MM.1S (cell line): Measurements from ENCODE around the gene LEMD3.

Source experiments
- DNase-seq: peaks from one replicate; pipeline ENCODE4 v3.0.0-alpha.2; 2015
- H2AFZ ChIP-seq: fragments of 300-600 bp; sonication (generic); 2 replicates; pipeline ENCODE4 v1.6.0; 2016; ENCODE audit warnings: antibody characterized with exemption, low read length
- H3F3A ChIP-seq: fragments of 300-600 bp; sonication (generic); 2 replicates; pipeline ENCODE4 v1.6.1; 2016; ENCODE audit warnings: mild to moderate bottlenecking, antibody characterized with exemption, low read length, moderate library complexity, mixed read lengths; ENCODE audit not compliant: insufficient read depth
- H3K27ac ChIP-seq: fragments of 300-600 bp; sonication (generic); 2 replicates; pipeline ENCODE4 v1.5.1; 2016; ENCODE audit warnings: mild to moderate bottlenecking, low read length
- H3K27me3 ChIP-seq: fragments of 300-600 bp; sonication (generic); replicated peaks from 2 replicates; pipeline ENCODE4 v1.6.0; 2016; ENCODE audit warnings: low read length; ENCODE audit not compliant: insufficient read depth
- H3K36me3 ChIP-seq: fragments of 300-600 bp; sonication (generic); replicated peaks from 2 replicates; pipeline ENCODE4 v1.6.1; 2016; ENCODE audit warnings: mild to moderate bottlenecking, low read length, mixed read lengths; ENCODE audit not compliant: insufficient read depth
- H3K4me1 ChIP-seq: fragments of 300-600 bp; sonication (generic); 2 replicates; pipeline ENCODE4 v1.6.1; 2016; ENCODE audit warnings: low read length, mixed read lengths
- H3K4me2 ChIP-seq: fragments of 300-600 bp; sonication (generic); 2 replicates; pipeline ENCODE4 v1.6.0; 2016; ENCODE audit warnings: low read depth, low read length
- H3K4me3 ChIP-seq: fragments of 300-600 bp; sonication (generic); 2 replicates; pipeline ENCODE4 v1.5.1; 2016; ENCODE audit warnings: low read length, mixed read lengths
- H3K79me2 ChIP-seq: fragments of 300-600 bp; sonication (generic); 2 replicates; pipeline ENCODE4 v1.6.1; 2016; ENCODE audit warnings: mixed run types, low read length, mixed read lengths
- H3K9ac ChIP-seq: fragments of 300-600 bp; sonication (generic); 2 replicates; pipeline ENCODE4 v1.6.1; 2016; ENCODE audit warnings: low read length, mixed read lengths
- H3K9me2 ChIP-seq: fragments of 300-600 bp; sonication (generic); replicated peaks from 2 replicates; pipeline ENCODE4 v1.6.1; 2016; ENCODE audit warnings: mild to moderate bottlenecking, low read length, mixed read lengths; ENCODE audit not compliant: insufficient read depth
- H3K9me3 ChIP-seq: fragments of 300-600 bp; sonication (generic); replicated peaks from 2 replicates; pipeline ENCODE4 v1.6.1; 2016; ENCODE audit warnings: mild to moderate bottlenecking, low read length, mixed read lengths; ENCODE audit not compliant: insufficient read depth
- H4K20me1 ChIP-seq: fragments of 300-600 bp; sonication (generic); 2 replicates; pipeline ENCODE4 v1.6.1; 2016; ENCODE audit warnings: mild to moderate bottlenecking, low read length, moderate library complexity, mixed read lengths; ENCODE audit not compliant: insufficient read depth
- CTCF ChIP-seq: fragments of 300-600 bp; sonication (generic); IDR thresholded peaks from 2 replicates; pipeline ENCODE4 v1.5.1; 2016; ENCODE audit warnings: antibody characterized with exemption, low read length, mixed read lengths
- EZH2 ChIP-seq: fragments of 300-600 bp; sonication (generic); optimal IDR thresholded peaks from 2 replicates; pipeline ENCODE3; 2017; ENCODE audit warnings: low read depth, mild to moderate bottlenecking, antibody characterized with exemption, low read length, mixed read lengths
- EZH2phosphoT487 ChIP-seq: fragments of 300-600 bp; sonication (generic); IDR thresholded peaks from 2 replicates; pipeline ENCODE4 v1.6.1; 2018; ENCODE audit warnings: antibody characterized with exemption, low read length

Gene LEMD3

GRCh38 chr12:65292241-65292640 is 122.9 kb downstream of the LEMD3 start:
- H4K20me1 ChIP-seq: no peaks in the 10 kb centered on the region
- H3K36me3 ChIP-seq: no peaks in the 10 kb centered on the region
- TF ChIP-seq EZH2phosphoT487 (no peak), EZH2 (no peak), CTCF (no peak)
- H3K9me2 ChIP-seq: no peaks in the 10 kb centered on the region
- H2AFZ ChIP-seq: no peak overlapping the region
- H3K9me3 ChIP-seq: no peaks in the 10 kb centered on the region
- no peak overlapping the region for H3K27ac ChIP-seq
- DNase-seq: no peak
- peaks cover 26% of the 10 kb centered on the region for H3K4me1 ChIP-seq
- H3K27me3 ChIP-seq: no peaks in the 10 kb centered on the region
- H3F3A ChIP-seq: peaks cover 11% of the 10 kb centered on the region; the same call in 1 of the 2 replicates
- no peak overlapping the region for H3K9ac ChIP-seq
- no peak overlapping the region for H3K4me3 ChIP-seq
- no peak overlapping the region for H3K4me2 ChIP-seq
- H3K79me2 ChIP-seq: no peaks in the 10 kb centered on the region

DNA sequence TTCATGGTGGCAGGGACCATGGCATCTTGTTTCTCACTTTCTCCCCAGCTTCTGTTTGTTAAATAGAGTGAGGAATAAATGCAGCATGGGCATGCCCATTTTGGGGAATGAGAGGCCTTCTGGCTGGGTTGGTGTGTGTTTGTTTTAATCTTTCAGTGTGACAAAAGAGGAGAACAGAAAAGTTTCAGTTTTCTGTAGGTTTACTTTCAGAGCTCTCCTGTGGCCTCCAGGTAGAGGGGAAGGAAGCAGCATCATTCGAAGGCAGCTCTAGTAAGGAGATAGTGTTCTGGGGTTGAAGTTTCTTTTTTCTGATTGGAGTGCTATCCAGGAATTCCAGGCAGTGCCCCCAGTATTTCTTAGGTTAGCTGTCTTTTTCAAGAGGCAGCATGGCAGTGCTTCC is 124.4 kb downstream of the LEMD3 start:
- Histone ChIP-seq H2AFZ (no peak overlapping the region), H3K4me2 (peak overlapping the region; percentile 38), H3K9me2 (no peaks in the 10 kb centered on the region), H3K27me3 (no peaks in the 10 kb centered on the region), H3K9me3 (no peaks in the 10 kb centered on the region), H3K36me3 (no peaks in the 10 kb centered on the region), H3K4me3 (no peak overlapping the region), H3K9ac (no peak overlapping the region), H3F3A (peaks cover 12% of the 10 kb centered on the region; the same call in 1 of the 2 replicates), H3K27ac (peak overlapping the region; percentile 28; the same call in 1 of the 2 replicates), H3K79me2 (no peaks in the 10 kb centered on the region), H4K20me1 (no peaks in the 10 kb centered on the region), H3K4me1 (peaks cover 27% of the 10 kb centered on the region)
- TF ChIP-seq EZH2: no peak
- no peak for TF ChIP-seq EZH2phosphoT487
- no peak for TF ChIP-seq CTCF
- peak; percentile 34 for DNase-seq

GRCh38 chr12:65294641-65295262 is 125.4 kb downstream of the LEMD3 start:
- Histone ChIP-seq H3K9me2 (no peaks in the 10 kb centered on the region), H3K4me2 (0 out of 2 replicates have a peak overlapping the region, but pooled peaks have one; percentile 38), H3K79me2 (no peaks in the 10 kb centered on the region), H3K9me3 (no peaks in the 10 kb centered on the region), H3F3A (peaks cover 15% of the 10 kb centered on the region), H4K20me1 (no peaks in the 10 kb centered on the region), H3K27ac (no peak overlapping the region), H3K4me1 (peaks cover 38% of the 10 kb centered on the region), H2AFZ (no peak overlapping the region), H3K27me3 (no peaks in the 10 kb centered on the region), H3K4me3 (no peak overlapping the region), H3K9ac (no peak overlapping the region), H3K36me3 (no peaks in the 10 kb centered on the region)
- no peak for TF ChIP-seq EZH2phosphoT487
- TF ChIP-seq EZH2: no peak
- no peak for TF ChIP-seq CTCF
- DNase-seq: no peak
